Chondrocyte (in vitro differentiated cells): ENCODE measurements around the gene KIF3B. TPM values are rescaled to one million over a fixed set of nuclear protein-coding genes. Genes with fewer than 3 reads are reported as not detected.
A peak's percentile ranks its signal among the peaks of the same experiment; 100 is the strongest.

Experiments
- DNase-seq: peaks from one replicate; pipeline ENCODE4 v3.0.0; 2021; ENCODE audit warnings: mixed read lengths, low spot score
- H3K27ac Mint-ChIP-seq: one replicate; pipeline ENCODE4 v1.8.0; 2021; ENCODE audit warnings: mild to moderate bottlenecking, moderate library complexity, mixed read lengths; ENCODE audit not compliant: unreplicated experiment
- H3K27me3 Mint-ChIP-seq: 2 replicates; pipeline ENCODE4 v1.8.0; 2021; ENCODE audit warnings: low read depth, mixed read lengths
- H3K36me3 Mint-ChIP-seq: 2 replicates; pipeline ENCODE4 v1.8.0; 2021; ENCODE audit warnings: low read depth, mixed read lengths
- H3K4me1 Mint-ChIP-seq: 2 replicates; pipeline ENCODE4 v1.8.0; 2021; ENCODE audit warnings: low read depth, mild to moderate bottlenecking, mixed read lengths
- H3K4me3 Mint-ChIP-seq: one replicate; pipeline ENCODE4 v1.8.0; 2021; ENCODE audit warnings: mild to moderate bottlenecking, moderate library complexity, mixed read lengths; ENCODE audit not compliant: unreplicated experiment
- H3K9me3 Mint-ChIP-seq: 2 replicates; pipeline ENCODE4 v1.8.0; 2021; ENCODE audit warnings: low read depth, mixed read lengths
- total RNA-seq: library from RNA; stranded (reverse); gene quantifications from 3 replicates; pipeline ENCODE4 v1.2.1, GENCODE V29; 2021
- TF ChIP-seq, protein P1 (sequence below): fragments of 200-600 bp; sonication (generic); IDR thresholded peaks from 2 replicates; pipeline ENCODE4 v1.5.0; 2021; ENCODE audit warnings: antibody characterized with exemption, mild to moderate bottlenecking, moderate library complexity

Gene KIF3B
- total RNA-seq, 1 donor from 2014 or later: 35.5 TPM

DNA sequence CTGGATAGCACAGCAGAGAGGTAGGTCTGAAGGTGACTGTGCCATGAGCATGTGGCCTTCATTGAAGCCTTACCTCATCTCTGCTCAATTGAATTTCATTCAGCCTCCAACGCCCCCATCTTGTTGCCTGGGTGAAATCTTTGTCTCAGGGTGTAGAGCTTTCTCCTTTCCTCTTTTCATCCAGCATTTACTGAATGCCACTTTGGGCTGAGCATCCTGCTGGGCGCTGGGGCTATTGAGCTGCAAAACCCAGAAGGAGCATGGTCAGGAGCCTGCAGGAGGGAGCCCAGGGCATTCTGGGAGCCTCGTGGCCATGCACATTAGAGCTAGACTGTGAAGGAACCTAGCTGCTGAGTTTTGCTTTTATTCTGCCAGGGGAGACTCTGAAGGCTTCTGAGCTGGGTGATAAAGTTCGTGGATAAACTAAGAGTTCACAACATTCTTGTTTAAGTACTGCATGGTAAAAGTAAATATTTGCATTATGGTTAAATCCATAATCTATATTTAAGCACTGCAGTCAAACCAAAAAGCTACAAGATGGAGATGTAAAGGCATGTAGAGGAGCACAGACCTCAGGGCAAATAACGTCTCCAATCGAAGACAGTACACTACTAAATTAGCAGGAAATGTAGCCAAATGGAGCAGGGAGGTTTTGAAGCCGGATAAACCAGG, 67.5 kb downstream of the KIF3B start:
- peak overlapping the region; percentile 0 for H3K27ac Mint-ChIP-seq
- peaks cover 2% of the 10 kb centered on the region for H3K36me3 Mint-ChIP-seq
- H3K9me3 Mint-ChIP-seq: no peaks in the 10 kb centered on the region
- peaks cover 14% of the 10 kb centered on the region for H3K4me1 Mint-ChIP-seq
- no peaks in the 10 kb centered on the region for H3K27me3 Mint-ChIP-seq
- no peak overlapping the region for H3K4me3 Mint-ChIP-seq
- DNase-seq: no peak
- TF ChIP-seq, protein P1, sequence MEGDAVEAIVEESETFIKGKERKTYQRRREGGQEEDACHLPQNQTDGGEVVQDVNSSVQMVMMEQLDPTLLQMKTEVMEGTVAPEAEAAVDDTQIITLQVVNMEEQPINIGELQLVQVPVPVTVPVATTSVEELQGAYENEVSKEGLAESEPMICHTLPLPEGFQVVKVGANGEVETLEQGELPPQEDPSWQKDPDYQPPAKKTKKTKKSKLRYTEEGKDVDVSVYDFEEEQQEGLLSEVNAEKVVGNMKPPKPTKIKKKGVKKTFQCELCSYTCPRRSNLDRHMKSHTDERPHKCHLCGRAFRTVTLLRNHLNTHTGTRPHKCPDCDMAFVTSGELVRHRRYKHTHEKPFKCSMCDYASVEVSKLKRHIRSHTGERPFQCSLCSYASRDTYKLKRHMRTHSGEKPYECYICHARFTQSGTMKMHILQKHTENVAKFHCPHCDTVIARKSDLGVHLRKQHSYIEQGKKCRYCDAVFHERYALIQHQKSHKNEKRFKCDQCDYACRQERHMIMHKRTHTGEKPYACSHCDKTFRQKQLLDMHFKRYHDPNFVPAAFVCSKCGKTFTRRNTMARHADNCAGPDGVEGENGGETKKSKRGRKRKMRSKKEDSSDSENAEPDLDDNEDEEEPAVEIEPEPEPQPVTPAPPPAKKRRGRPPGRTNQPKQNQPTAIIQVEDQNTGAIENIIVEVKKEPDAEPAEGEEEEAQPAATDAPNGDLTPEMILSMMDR: no peak

DNA sequence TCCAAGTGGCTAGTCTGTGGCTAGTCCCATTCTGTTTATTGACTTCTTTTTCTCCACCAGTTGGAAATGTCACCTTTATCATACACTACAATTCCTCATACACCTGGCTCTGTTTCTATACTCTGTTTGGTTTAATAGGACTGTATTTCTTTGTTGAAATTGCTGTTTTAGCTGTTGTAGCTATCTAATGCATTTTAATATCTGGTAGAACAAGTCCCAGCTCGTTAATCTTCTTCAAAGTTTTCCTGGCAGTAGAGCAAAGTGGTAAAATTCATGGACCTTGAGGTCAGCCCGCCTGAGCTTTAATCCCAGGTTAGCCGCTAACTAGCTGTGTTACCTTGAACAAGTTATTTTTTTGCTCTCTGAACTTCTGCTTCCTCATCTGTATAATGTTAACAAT, 70.8 kb downstream of the KIF3B start:
- Mint-ChIP-seq H3K4me1 (peaks cover 8% of the 10 kb centered on the region), H3K9me3 (no peaks in the 10 kb centered on the region), H3K4me3 (no peak overlapping the region), H3K36me3 (peaks cover 2% of the 10 kb centered on the region), H3K27me3 (no peaks in the 10 kb centered on the region), H3K27ac (no peak overlapping the region)
- no peak for DNase-seq
- TF ChIP-seq, protein P1: no peak

DNA sequence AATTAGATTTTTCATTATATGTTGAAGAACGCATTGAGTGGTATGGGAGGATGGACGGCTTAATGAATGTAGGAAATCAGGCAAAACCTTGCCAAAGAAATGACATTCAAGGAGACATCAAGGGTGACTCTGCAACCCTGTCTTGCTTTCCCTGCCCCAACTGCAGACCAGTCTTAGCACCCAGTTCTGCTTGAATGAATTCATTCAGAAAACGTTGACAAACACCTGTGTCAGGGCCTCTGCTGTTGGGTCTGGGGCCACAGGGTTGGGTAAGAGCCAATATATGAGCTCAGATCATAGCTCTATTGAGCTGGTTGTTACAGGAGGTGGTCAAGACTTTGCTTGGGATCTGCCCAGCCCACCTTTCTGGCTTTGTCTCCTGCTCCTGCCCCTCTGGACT, 73.0 kb downstream of the KIF3B start:
- Mint-ChIP-seq H3K4me3 (no peak overlapping the region), H3K4me1 (peaks cover 14% of the 10 kb centered on the region), H3K9me3 (no peaks in the 10 kb centered on the region), H3K27me3 (no peaks in the 10 kb centered on the region), H3K36me3 (peaks cover 2% of the 10 kb centered on the region), H3K27ac (no peak overlapping the region)
- no peak for DNase-seq
- TF ChIP-seq, protein P1: no peak

DNA sequence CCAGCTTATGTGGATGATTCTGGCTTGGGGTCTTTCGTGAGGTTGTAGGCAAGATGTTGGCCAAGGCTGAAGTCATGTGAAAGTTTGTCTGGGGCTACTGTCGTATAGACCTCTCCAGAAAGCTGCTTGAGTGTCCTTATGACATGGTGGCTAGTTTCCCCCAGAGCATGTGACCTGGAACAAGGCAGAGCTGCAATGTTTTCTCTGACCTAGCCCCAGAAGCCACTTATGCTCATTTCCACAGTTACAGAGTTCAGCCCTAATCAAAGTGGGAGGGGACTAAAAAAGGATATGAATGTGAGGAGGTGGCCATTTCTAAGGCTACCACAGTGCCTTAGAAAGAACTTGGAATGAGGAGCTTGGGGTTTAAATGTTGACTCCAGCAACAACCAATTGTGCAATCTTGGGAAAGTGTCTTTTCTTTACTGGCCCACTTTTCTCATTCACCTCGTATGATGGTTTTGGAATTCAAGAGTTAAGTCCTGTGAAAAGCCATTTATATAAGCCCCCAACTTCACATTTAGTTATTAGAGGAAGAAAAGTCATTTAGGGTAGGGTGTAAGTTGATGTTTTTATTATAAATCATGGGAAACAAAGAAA, 74.8 kb downstream of the KIF3B start:
- Mint-ChIP-seq H3K9me3 (peaks cover 3% of the 10 kb centered on the region), H3K4me3 (no peak overlapping the region), H3K4me1 (peaks cover 29% of the 10 kb centered on the region), H3K27me3 (no peaks in the 10 kb centered on the region), H3K36me3 (peaks cover 2% of the 10 kb centered on the region), H3K27ac (no peak overlapping the region)
- TF ChIP-seq, protein P1: no peak
- no peak for DNase-seq

DNA sequence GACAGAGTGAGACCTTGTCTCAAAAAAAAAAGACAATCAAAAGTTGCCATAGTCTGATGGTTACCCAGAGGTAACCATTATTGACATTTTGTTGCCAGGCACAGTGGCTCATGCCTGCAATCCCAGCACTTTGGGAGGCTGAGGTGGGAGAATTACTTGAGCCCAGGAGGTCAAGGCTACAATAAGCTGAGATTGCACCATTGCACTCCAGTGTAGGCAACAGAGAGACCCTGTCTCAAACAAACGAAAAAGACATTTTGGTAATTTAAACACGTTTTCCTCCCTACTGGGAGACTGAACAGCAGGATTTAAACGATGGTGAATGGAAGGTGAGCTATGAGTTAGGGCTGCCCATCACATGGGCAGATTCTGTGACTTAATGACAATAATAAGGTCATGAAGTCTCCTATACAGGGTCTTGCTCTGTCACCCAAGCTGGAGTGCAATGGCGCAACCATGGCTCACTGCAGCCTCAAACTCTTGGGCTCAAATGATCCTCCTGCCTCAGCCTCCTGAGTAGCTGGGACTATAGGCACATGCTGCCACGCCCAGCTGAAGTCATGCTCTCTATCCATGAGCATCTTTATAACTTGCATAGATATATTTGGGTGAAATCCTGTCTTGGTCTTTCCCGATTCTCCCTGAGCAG, 76.5 kb downstream of the KIF3B start:
- Mint-ChIP-seq H3K4me1 (peaks cover 34% of the 10 kb centered on the region), H3K27me3 (no peaks in the 10 kb centered on the region)

More for the DNA sequence above, 76.5 kb downstream of the KIF3B start:
- TF ChIP-seq, protein P1: no peak
- H3K9me3 Mint-ChIP-seq: peaks cover 3% of the 10 kb centered on the region
- H3K36me3 Mint-ChIP-seq: peaks cover 2% of the 10 kb centered on the region
- DNase-seq: no peak
- peak overlapping the region; percentile 14 for H3K27ac Mint-ChIP-seq
- H3K4me3 Mint-ChIP-seq: no peak overlapping the region
